ENCODE measurements around the gene BIRC3. TPM values are rescaled to one million over a fixed set of nuclear protein-coding genes. Genes with fewer than 3 reads are reported as not detected.

The BIRC3 gene
- total and polyA plus RNA-seq, 2 of the 8 experiments (the other 6 are each of a cell fraction or from before 2014, with no cell fraction given): 0.08 to 0.20 TPM

GRCh38 chr11:102347462-102348370 lies 30.4 kb downstream of the BIRC3 start:
- peaks cover 7 to 21% of the 10 kb centered on the region in 2 experiments for H3K79me2 ChIP-seq (ENCODE audit: control insufficient read depth in 1 of 2, insufficient read depth in 2 of 2, low read length in 2 of 2)
- H3K23ac ChIP-seq (ENCODE audit: insufficient read length): no peak overlapping the region
- no peaks in the 10 kb centered on the region for H4K20me1 ChIP-seq (replicated peaks in 1 of 2; ENCODE audit: control insufficient read depth in 1 of 2, insufficient read depth in 2 of 2, low read length in 2 of 2)
- no peak overlapping the region for H2AFZ ChIP-seq (ENCODE audit: low read length)
- peak overlapping the region; percentile 71; the same call in 1 of the 2 replicates for H3K27ac ChIP-seq (ENCODE audit: low read depth, low read length)
- no peaks in the 10 kb centered on the region for H3K79me1 ChIP-seq (ENCODE audit: low read depth, low read length)
- WGBS, 2 experiments (ENCODE audit: extremely low coverage in 1 of 2, insufficient coverage in 1 of 2, insufficient read length in 1 of 2, insufficient replicate concordance in 2 of 2, low coverage in 1 of 2, low lambda C conversion rate in 2 of 2, missing lambda C conversion rate in 1 of 2): 8% methylated on average over 28 of the region's 33 CpGs; no CpG with 5 or more reads in 1 of the 2 experiments
- H4K5ac ChIP-seq (ENCODE audit: insufficient read length, low read depth, low read length): no peak overlapping the region
- H3K36me3 ChIP-seq (ENCODE audit: control insufficient read depth in 2 of 4, insufficient read depth in 4 of 4, low read length in 3 of 4): peaks cover 0 to 6% (median 1%) of the 10 kb centered on the region in 4 experiments; a peak in 2 of 8 replicates
- no peak overlapping the region for H2BK15ac ChIP-seq (ENCODE audit: low read length)
- TF ChIP-seq YY1 (IDR thresholded peaks at IDR 0.05; ENCODE audit: low read depth, low read length) (no peak), ASH2L (IDR thresholded peaks at IDR 0.05; ENCODE audit: low read length) (peak; percentile 69)
- no peak overlapping the region for H2BK120ac ChIP-seq (replicated peaks; ENCODE audit: low read depth, low read length)
- no peak overlapping the region for H4K91ac ChIP-seq (replicated peaks; ENCODE audit: insufficient read length, low read length)
- ChIA-PET POLR2A (ENCODE audit: partially characterized antibody) (no interaction called here), CTCF (ENCODE audit: partially characterized antibody) (interaction anchor here (0.9 to 2.6 kb wide), 6 partner anchors 14 to 319 kb away, joined by 3 to 7 read pairs (median 4); no protein-coding TSS in a partner anchor)
- H3K23me2 ChIP-seq (ENCODE audit: low read depth, low read length): peaks cover 3% of the 10 kb centered on the region
- H3K4me3 ChIP-seq (ENCODE audit: extremely low read depth in 1 of 4, insufficient read depth in 2 of 4, low read depth in 3 of 4, low read length in 4 of 4): peak overlapping the region; percentile 73 to 92 (median 84)
- H3K4me1 ChIP-seq (replicated peaks in 1 of 4; ENCODE audit: control insufficient read depth in 3 of 4, insufficient read depth in 4 of 4, low read length in 3 of 4): peaks cover 0 to 4% (median 1%) of the 10 kb centered on the region in 4 experiments; a peak in 2 of 7 replicates
- peak overlapping the region; percentile 75 to 87 (median 78) for H3K9ac ChIP-seq (replicated peaks in 1 of 4; ENCODE audit: extremely low read depth in 1 of 4, low read depth in 3 of 4, low read length in 3 of 4)
- H3K9me3 ChIP-seq (ENCODE audit: insufficient read depth in 2 of 2, low read depth in 1 of 2, low read length in 1 of 2): no peaks in the 10 kb centered on the region
- H3K18ac ChIP-seq (ENCODE audit: extremely low read depth, low read length): no peak overlapping the region
- no peak overlapping the region for H3K56ac ChIP-seq (replicated peaks; ENCODE audit: insufficient read length, low read depth, low read length)
- H2BK20ac ChIP-seq (ENCODE audit: low read length): no peak overlapping the region
- DNase-seq (ENCODE audit: low read depth in 1 of 2, low spot score in 2 of 2) (no peak), FAIRE-seq (peak; percentile 19)
- no peak overlapping the region for H2AK5ac ChIP-seq (ENCODE audit: low read depth, low read length)
- no peak overlapping the region for H3K4ac ChIP-seq (replicated peaks; ENCODE audit: insufficient read length, low read depth, low read length)
- H4K8ac ChIP-seq (ENCODE audit: extremely low read depth, insufficient read depth, low read length): peak overlapping the region; percentile 89; the same call in 1 of the 2 replicates
- no peaks in the 10 kb centered on the region for H3K27me3 ChIP-seq (replicated peaks in 1 of 4; ENCODE audit: control insufficient read depth in 3 of 4, extremely low read depth in 1 of 4, insufficient read depth in 3 of 4, low read length in 3 of 4)
- no peak overlapping the region for H2BK12ac ChIP-seq (ENCODE audit: low read depth, low read length)
- H3K4me2 ChIP-seq (ENCODE audit: insufficient read depth in 1 of 2, low read depth in 2 of 2, low read length in 2 of 2): peak overlapping the region; percentile 78 to 99
- no peak overlapping the region for H3K14ac ChIP-seq (ENCODE audit: insufficient read length)
- no peak overlapping the region for H2BK5ac ChIP-seq (ENCODE audit: low read depth, low read length)
